ENCODE measurements around the gene SETBP1.

- TF ChIP-seq YY1 (IDR thresholded peaks at IDR 0.05; ENCODE audit: insufficient read depth, insufficient read length) (no peak), ZNF274 (IDR thresholded peaks at IDR 0.05; ENCODE audit: low read depth, low read length) (no peak)
These were observed 405.4 kb downstream of the SETBP1 start for GRCh38 chr18:45085916-45086624.
